ENCODE results near the gene PNPLA2. TPM values are rescaled to one million over a fixed set of nuclear protein-coding genes. Genes with fewer than 3 reads are reported as not detected.

PNPLA2 gene
- total RNA-seq, 1 experiment from 2014 or later: 93.6 TPM

GRCh38 chr11:868394-868793 is 49.7 kb downstream of the PNPLA2 start:
- ChIA-PET POLR2A (no interaction called here), CTCF (no interaction called here)
- Mint-ChIP-seq H3K4me3 (ENCODE audit: unreplicated experiment) (no peak overlapping the region), H3K36me3 (ENCODE audit: insufficient read depth, unreplicated experiment) (peaks cover 93% of the 10 kb centered on the region), H3K9me3 (ENCODE audit: unreplicated experiment) (no peaks in the 10 kb centered on the region), H3K4me1 (ENCODE audit: low read depth, unreplicated experiment) (no peaks in the 10 kb centered on the region), H3K27ac (ENCODE audit: unreplicated experiment) (no peak overlapping the region), H3K27me3 (ENCODE audit: insufficient read depth, unreplicated experiment) (no peaks in the 10 kb centered on the region)
- TF ChIP-seq CTCF (IDR thresholded peaks at IDR 0.05; ENCODE audit: insufficient read depth in 1 of 2, low read depth in 1 of 2, low read length in 1 of 2, severe bottlenecking in 1 of 2, unreplicated experiment in 1 of 2): no peak
- Histone ChIP-seq H3K4me1 (no peaks in the 10 kb centered on the region), H3K9me3 (no peaks in the 10 kb centered on the region), H3K36me3 (ENCODE audit: control insufficient read depth, insufficient read depth, low read length) (no peaks in the 10 kb centered on the region; the same call in 1 of the 2 replicates), H3K27me3 (replicated peaks; ENCODE audit: control insufficient read depth, insufficient read depth, low read length) (no peaks in the 10 kb centered on the region), H3K4me3 (ENCODE audit: low read depth, low read length) (no peak overlapping the region)
- no peak for DNase-seq
- intact Hi-C loops (cut with micrococcal nuclease; ENCODE audit: unreplicated experiment): no loop called here
- TSS peak; percentile 30 for BruUV-seq (replicated peaks)

- CTCF ChIA-PET: no interaction called here
- Histone ChIP-seq H3K36me3 (ENCODE audit: control insufficient read depth, insufficient read depth, low read length) (no peaks in the 10 kb centered on the region; the same call in 1 of the 2 replicates), H3K27me3 (replicated peaks; ENCODE audit: control insufficient read depth, insufficient read depth, low read length) (no peaks in the 10 kb centered on the region), H3K4me3 (ENCODE audit: low read depth, low read length) (no peak overlapping the region), H3K4me1 (no peaks in the 10 kb centered on the region), H3K9me3 (no peaks in the 10 kb centered on the region)
- Mint-ChIP-seq H3K36me3 (ENCODE audit: insufficient read depth, unreplicated experiment) (peaks cover 93% of the 10 kb centered on the region), H3K27ac (ENCODE audit: unreplicated experiment) (no peak overlapping the region), H3K4me1 (ENCODE audit: low read depth, unreplicated experiment) (no peaks in the 10 kb centered on the region), H3K4me3 (ENCODE audit: unreplicated experiment) (no peak overlapping the region), H3K9me3 (ENCODE audit: unreplicated experiment) (no peaks in the 10 kb centered on the region), H3K27me3 (ENCODE audit: insufficient read depth, unreplicated experiment) (no peaks in the 10 kb centered on the region)
- no peak for DNase-seq
- POLR2A ChIA-PET: no interaction called here
- TF ChIP-seq CTCF (IDR thresholded peaks at IDR 0.05; ENCODE audit: insufficient read depth in 1 of 2, low read depth in 1 of 2, low read length in 1 of 2, severe bottlenecking in 1 of 2, unreplicated experiment in 1 of 2): no peak
- intact Hi-C loops (cut with micrococcal nuclease; ENCODE audit: unreplicated experiment): no loop called here
- BruUV-seq (replicated peaks): no TSS peak
Observed at GRCh38 chr11:868802-869201, 50.1 kb downstream of the PNPLA2 start.

DNA sequence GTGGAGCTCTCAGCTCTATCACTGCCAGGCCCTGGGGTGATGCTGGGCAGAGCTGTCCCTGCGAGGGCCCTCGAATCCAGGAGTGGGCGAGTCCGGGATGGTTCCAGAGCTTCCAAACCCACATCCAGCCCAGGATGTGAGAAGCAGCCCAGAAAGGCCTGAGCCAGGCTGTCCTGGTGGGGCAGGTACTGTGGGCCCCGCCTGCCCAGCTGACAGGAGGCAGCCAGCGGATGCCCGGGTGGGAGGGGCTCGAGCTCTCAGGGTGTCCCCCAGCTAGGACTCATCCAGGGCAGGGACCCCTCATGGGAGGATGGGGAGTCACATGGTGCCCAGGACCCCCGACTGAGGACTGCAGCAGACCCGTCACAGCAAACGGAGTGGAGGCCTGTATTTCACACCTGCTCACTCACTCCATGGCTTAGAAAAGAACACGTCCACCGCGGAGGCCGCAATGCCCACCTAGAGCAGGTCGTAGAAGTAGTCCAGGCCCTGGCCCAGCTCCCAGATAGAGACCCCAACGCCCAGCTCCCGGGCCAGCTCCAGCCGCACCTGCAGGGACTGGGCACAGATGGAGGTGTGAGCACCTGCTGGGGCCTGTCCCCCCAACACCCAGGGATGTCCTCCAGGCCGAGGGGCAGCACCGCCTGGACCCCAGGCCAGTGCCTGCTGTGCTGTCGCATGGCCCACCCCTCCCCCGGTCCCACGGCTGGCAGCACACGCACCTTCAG is 50.8 kb downstream of the PNPLA2 start:
- POLR2A ChIA-PET: no interaction called here
- Mint-ChIP-seq H3K27me3 (ENCODE audit: insufficient read depth, unreplicated experiment) (no peaks in the 10 kb centered on the region), H3K9me3 (ENCODE audit: unreplicated experiment) (no peaks in the 10 kb centered on the region), H3K4me3 (ENCODE audit: unreplicated experiment) (no peak overlapping the region), H3K27ac (ENCODE audit: unreplicated experiment) (no peak overlapping the region), H3K36me3 (ENCODE audit: insufficient read depth, unreplicated experiment) (peaks cover 88% of the 10 kb centered on the region), H3K4me1 (ENCODE audit: low read depth, unreplicated experiment) (no peaks in the 10 kb centered on the region)
- no peaks in the 10 kb centered on the region for H3K27me3 ChIP-seq (replicated peaks; ENCODE audit: control insufficient read depth, insufficient read depth, low read length)
- CTCF ChIA-PET: interaction anchor here (1.0 to 1.4 kb wide), 4 partner anchors 21 to 182 kb away, joined by 3 to 13 read pairs (median 4); no protein-coding TSS in a partner anchor
- intact Hi-C loops (cut with micrococcal nuclease; ENCODE audit: unreplicated experiment): no loop called here
- no peaks in the 10 kb centered on the region for H3K9me3 ChIP-seq
- DNase-seq: no peak
- BruUV-seq (replicated peaks): no TSS peak
- no peaks in the 10 kb centered on the region for H3K4me1 ChIP-seq
- H3K36me3 ChIP-seq (ENCODE audit: control insufficient read depth, insufficient read depth, low read length): no peaks in the 10 kb centered on the region; the same call in 1 of the 2 replicates
- no peak for TF ChIP-seq CTCF (IDR thresholded peaks at IDR 0.05; ENCODE audit: insufficient read depth in 1 of 2, low read depth in 1 of 2, low read length in 1 of 2, severe bottlenecking in 1 of 2, unreplicated experiment in 1 of 2)
- no peak overlapping the region for H3K4me3 ChIP-seq (ENCODE audit: low read depth, low read length)
